ENCODE measurements around the gene DCLRE1B.

Gene DCLRE1B

GRCh38 chr1:113951719-113952118 lies 46.6 kb downstream of the DCLRE1B start:
- Histone ChIP-seq H3K79me2 (ENCODE audit: insufficient read depth, low read length) (peaks cover 50% of the 10 kb centered on the region), H3K9me3 (ENCODE audit: low read length) (no peaks in the 10 kb centered on the region), H3F3A (ENCODE audit: insufficient read depth, low read length) (no peaks in the 10 kb centered on the region), H3K4me2 (ENCODE audit: low read length) (no peak overlapping the region), H3K4me1 (ENCODE audit: insufficient read depth, low read length, severe bottlenecking) (peaks cover 16% of the 10 kb centered on the region), H2AFZ (ENCODE audit: low read length) (no peak overlapping the region), H3K9ac (ENCODE audit: low read length) (no peak overlapping the region), H4K20me1 (ENCODE audit: insufficient read depth, low read length) (no peaks in the 10 kb centered on the region), H3K36me3 (ENCODE audit: insufficient read depth, low read length) (peaks cover 50% of the 10 kb centered on the region), H3K27me3 (ENCODE audit: insufficient read depth, low read length) (no peaks in the 10 kb centered on the region), H3K27ac (ENCODE audit: low read depth, low read length, poor library complexity, severe bottlenecking) (no peak overlapping the region), H3K4me3 (ENCODE audit: low read depth, low read length, poor library complexity, severe bottlenecking) (no peak overlapping the region), H3K9me2 (ENCODE audit: low read depth, low read length) (no peaks in the 10 kb centered on the region)
- TF ChIP-seq CTCF (IDR thresholded peaks at IDR 0.05; ENCODE audit: low read length) = no peak
- no peak for TF ChIP-seq EZH2 (IDR thresholded peaks at IDR 0.05; ENCODE audit: borderline replicate concordance, low read length)

GRCh38 chr1:113957984-113958383 lies 52.9 kb downstream of the DCLRE1B start:
- H2AFZ ChIP-seq (ENCODE audit: low read length) = no peak overlapping the region
- H3K79me2 ChIP-seq (ENCODE audit: insufficient read depth, low read length) = no peaks in the 10 kb centered on the region
- no peak overlapping the region for H3K27ac ChIP-seq (ENCODE audit: low read depth, low read length, poor library complexity, severe bottlenecking)
- H3K9me2 ChIP-seq (ENCODE audit: low read depth, low read length) = no peaks in the 10 kb centered on the region
- H3K9ac ChIP-seq (ENCODE audit: low read length) = no peak overlapping the region
- H3K4me3 ChIP-seq (ENCODE audit: low read depth, low read length, poor library complexity, severe bottlenecking) = no peak overlapping the region
- no peaks in the 10 kb centered on the region for H4K20me1 ChIP-seq (ENCODE audit: insufficient read depth, low read length)
- H3K27me3 ChIP-seq (ENCODE audit: insufficient read depth, low read length) = no peaks in the 10 kb centered on the region
- no peak for TF ChIP-seq EZH2 (IDR thresholded peaks at IDR 0.05; ENCODE audit: borderline replicate concordance, low read length)
- TF ChIP-seq CTCF (IDR thresholded peaks at IDR 0.05; ENCODE audit: low read length) = no peak
- no peaks in the 10 kb centered on the region for H3F3A ChIP-seq (ENCODE audit: insufficient read depth, low read length)
- H3K4me1 ChIP-seq (ENCODE audit: insufficient read depth, low read length, severe bottlenecking) = no peaks in the 10 kb centered on the region
- no peak overlapping the region for H3K4me2 ChIP-seq (ENCODE audit: low read length)
- peaks cover 83% of the 10 kb centered on the region for H3K36me3 ChIP-seq (ENCODE audit: insufficient read depth, low read length)
- no peaks in the 10 kb centered on the region for H3K9me3 ChIP-seq (ENCODE audit: low read length)

- Histone ChIP-seq H3K4me3 (ENCODE audit: low read depth, low read length, poor library complexity, severe bottlenecking) (no peak overlapping the region), H3K36me3 (ENCODE audit: insufficient read depth, low read length) (peaks cover 86% of the 10 kb centered on the region), H4K20me1 (ENCODE audit: insufficient read depth, low read length) (no peaks in the 10 kb centered on the region), H3K4me2 (ENCODE audit: low read length) (no peak overlapping the region), H3F3A (ENCODE audit: insufficient read depth, low read length) (no peaks in the 10 kb centered on the region), H2AFZ (ENCODE audit: low read length) (no peak overlapping the region), H3K9me2 (ENCODE audit: low read depth, low read length) (no peaks in the 10 kb centered on the region), H3K27me3 (ENCODE audit: insufficient read depth, low read length) (no peaks in the 10 kb centered on the region), H3K4me1 (ENCODE audit: insufficient read depth, low read length, severe bottlenecking) (no peaks in the 10 kb centered on the region), H3K79me2 (ENCODE audit: insufficient read depth, low read length) (no peaks in the 10 kb centered on the region), H3K27ac (ENCODE audit: low read depth, low read length, poor library complexity, severe bottlenecking) (no peak overlapping the region), H3K9ac (ENCODE audit: low read length) (no peak overlapping the region), H3K9me3 (ENCODE audit: low read length) (no peaks in the 10 kb centered on the region)
- TF ChIP-seq EZH2 (IDR thresholded peaks at IDR 0.05; ENCODE audit: borderline replicate concordance, low read length) (no peak), CTCF (IDR thresholded peaks at IDR 0.05; ENCODE audit: low read length) (no peak)
Observed at GRCh38 chr1:113958691-113959090, 53.6 kb downstream of the DCLRE1B start.
